Erythroblast (primary cell): ENCODE results near the gene PTPRN2.
A peak's percentile ranks its signal among the peaks of the same experiment; 100 is the strongest.

Experiments
- DNase-seq, 2 experiments: peaks; one replicate each; lab custom pipeline; 2025; lab: John Stamatoyannopoulos, UW
- GATA1 ChIP-seq: IDR thresholded peaks from 2 replicates; pipeline ENCODE4 v1.6.1; 2011; ENCODE audit warnings: low read depth, mild to moderate bottlenecking, control low read depth, low read length, moderate library complexity
- POLR2A ChIP-seq: IDR thresholded peaks from 2 replicates; pipeline ENCODE4 v1.6.1; 2011; ENCODE audit warnings: mild to moderate bottlenecking, low read length

PTPRN2 gene

GRCh38 chr7:158563051-158563450 is 24.6 kb downstream of the PTPRN2 start:
- DNase-seq, result no peak
- TF ChIP-seq POLR2A, result no peak
- TF ChIP-seq GATA1, result no peak

GRCh38 chr7:158562517-158562916 is 25.1 kb downstream of the PTPRN2 start:
- DNase-seq, result no peak
- no peak for TF ChIP-seq GATA1
- no peak for TF ChIP-seq POLR2A

GRCh38 chr7:158561659-158562058 is 26.0 kb downstream of the PTPRN2 start:
- no peak for DNase-seq
- no peak for TF ChIP-seq GATA1
- no peak for TF ChIP-seq POLR2A

- no peak for DNase-seq
- TF ChIP-seq POLR2A (no peak), GATA1 (no peak)
These were observed 27.2 kb downstream of the PTPRN2 start for GRCh38 chr7:158560386-158560785.

GRCh38 chr7:158559356-158559755 is 28.3 kb downstream of the PTPRN2 start:
- no peak for DNase-seq
- TF ChIP-seq POLR2A (no peak), GATA1 (no peak)

- TF ChIP-seq POLR2A, result no peak
- TF ChIP-seq GATA1, result no peak
- no peak for DNase-seq
These were observed 28.8 kb downstream of the PTPRN2 start for GRCh38 chr7:158558816-158559215.

GRCh38 chr7:158557441-158557755 is 30.2 kb downstream of the PTPRN2 start:
- DNase-seq, result no peak

GRCh38 chr7:158556721-158557440 is 30.7 kb downstream of the PTPRN2 start:
- DNase-seq, result no peak
- TF ChIP-seq GATA1 (no peak), POLR2A (no peak)

More at GRCh38 chr7:158557441-158557755, 30.2 kb downstream of the PTPRN2 start:
- TF ChIP-seq POLR2A, result no peak
- no peak for TF ChIP-seq GATA1

GRCh38 chr7:158555034-158555520 is 32.5 kb downstream of the PTPRN2 start:
- TF ChIP-seq GATA1, result no peak
- no peak for DNase-seq

GRCh38 chr7:158550886-158551452 is 36.7 kb downstream of the PTPRN2 start:
- TF ChIP-seq POLR2A, result no peak
- TF ChIP-seq GATA1, result no peak
- peak in 1 of 2 experiments; percentile 40 for DNase-seq

- TF ChIP-seq GATA1, result no peak
- TF ChIP-seq POLR2A, result no peak
- no peak for DNase-seq
These were observed 37.3 kb downstream of the PTPRN2 start for GRCh38 chr7:158550394-158550700.

- no peak for DNase-seq
- TF ChIP-seq GATA1 (no peak), POLR2A (no peak)
These were observed 37.8 kb downstream of the PTPRN2 start for GRCh38 chr7:158549616-158550393.

GRCh38 chr7:158549176-158549615 is 38.4 kb downstream of the PTPRN2 start:
- no peak for DNase-seq
- TF ChIP-seq GATA1 (no peak), POLR2A (no peak)

GRCh38 chr7:158548726-158549125 is 38.9 kb downstream of the PTPRN2 start:
- DNase-seq, result no peak
- TF ChIP-seq GATA1 (no peak), POLR2A (no peak)
